Peyer's patch (tissue), 4 donors: Measurements from ENCODE around the gene NR0B2.

Experiments
- CTCF ChIP-seq, 6 experiments: fragments of 450-650 bp in 4 of 6; fragments of 200-600 bp in 2 of 6; sonication (generic) in 1 of 6; IDR thresholded peaks; one replicate each; pipeline ENCODE4 v1.5.1; 2017 to 2019; ENCODE audit warnings: antibody characterized with exemption in 6 of 6, mild to moderate bottlenecking in 3 of 6, moderate library complexity in 1 of 6
- POLR2A ChIP-seq, 2 donors: fragments of 450-650 bp; IDR thresholded peaks; one replicate each; pipeline ENCODE4 v1.5.1; 2017; ENCODE audit warnings: antibody characterized with exemption in 2 of 2, mild to moderate bottlenecking in 2 of 2, moderate library complexity in 2 of 2

GRCh38 chr1:26959270-26959669 is 45.5 kb upstream of the NR0B2 start:
- TF ChIP-seq POLR2A (IDR thresholded peaks at IDR 0.05): no peak
- TF ChIP-seq CTCF (IDR thresholded peaks at IDR 0.05): no peak
